Liver (tissue), 9 donors: Measurements from ENCODE around the gene SEMA7A. TPM values are rescaled to one million over a fixed set of nuclear protein-coding genes. Genes with fewer than 3 reads are reported as not detected.

Experiments
- DNase-seq: peaks from one replicate; pipeline ENCODE4 v3.0.0-alpha.2; 2017; ENCODE audit warnings: low spot score
- H3K27ac ChIP-seq, 2 donors: one replicate each; pipeline ENCODE4 v1.7.0; 2013; ENCODE audit warnings: inconsistent platforms in 2 of 2, low read length in 2 of 2, control low read depth in 1 of 2, low read depth in 1 of 2, mild to moderate bottlenecking in 1 of 2
- H3K27me3 ChIP-seq, 4 donors: one replicate each; pipeline versions ENCODE4 v1.6.1 to v1.7.0; 2013; ENCODE audit warnings: low read length in 3 of 4, inconsistent platforms in 1 of 4, mild to moderate bottlenecking in 1 of 4, moderate library complexity in 1 of 4; ENCODE audit not compliant: control insufficient read depth in 4 of 4, insufficient read depth in 4 of 4
- H3K36me3 ChIP-seq, 4 donors: one replicate each; pipeline versions ENCODE4 v1.6.1 to v1.7.0; 2013; ENCODE audit warnings: low read length in 3 of 4, mild to moderate bottlenecking in 3 of 4, low read depth in 1 of 4, moderate library complexity in 1 of 4; ENCODE audit not compliant: control insufficient read depth in 4 of 4, insufficient read depth in 3 of 4
- H3K4me1 ChIP-seq, 4 donors: one replicate each; pipeline versions ENCODE4 v1.6.1 to v1.7.0; 2013; ENCODE audit warnings: low read length in 3 of 4, mild to moderate bottlenecking in 3 of 4, moderate library complexity in 1 of 4; ENCODE audit not compliant: control insufficient read depth in 4 of 4, insufficient read depth in 4 of 4
- H3K4me3 ChIP-seq, 3 donors: one replicate each; pipeline versions ENCODE4 v1.6.1 to v1.7.0; 2013; ENCODE audit warnings: low read length in 3 of 3, control low read depth in 1 of 3, low read depth in 1 of 3, mild to moderate bottlenecking in 1 of 3
- H3K9ac ChIP-seq, 2 donors: one replicate each; pipeline ENCODE4 v1.7.0; 2013; ENCODE audit warnings: low read length in 2 of 2, mild to moderate bottlenecking in 2 of 2, moderate library complexity in 2 of 2, control low read depth in 1 of 2, low read depth in 1 of 2
- H3K9me3 ChIP-seq, 4 donors: one replicate each; pipeline versions ENCODE4 v1.6.1 to v1.7.0; 2013; ENCODE audit warnings: low read length in 3 of 4; ENCODE audit not compliant: control insufficient read depth in 4 of 4
- ATF3 ChIP-seq: IDR thresholded peaks from 2 replicates; pipeline ENCODE4 v1.6.1; 2016; ENCODE audit warnings: antibody characterized with exemption
- CTCF ChIP-seq: fragments of 150-350 bp; IDR thresholded peaks from 2 replicates; pipeline ENCODE4 v1.5.1; 2017; ENCODE audit warnings: improper control_type of control experiment, low read depth, low read length; ENCODE audit not compliant: missing input control
- EGR1 ChIP-seq, 2 donors: IDR thresholded peaks; 2 replicates each; pipeline ENCODE4 v1.6.1; 2016 to 2018; ENCODE audit warnings: antibody characterized with exemption in 2 of 2, low read depth in 2 of 2
- FOXA1 ChIP-seq: IDR thresholded peaks from 2 replicates; pipeline ENCODE4 v1.6.1; 2016; ENCODE audit warnings: antibody characterized with exemption
- FOXA2 ChIP-seq: IDR thresholded peaks from 2 replicates; pipeline ENCODE4 v1.6.1; 2016; ENCODE audit warnings: antibody characterized with exemption
- GABPA ChIP-seq, 2 donors: IDR thresholded peaks in 1 of 2; conservative IDR thresholded peaks in 1 of 2; 2 replicates each; pipeline ENCODE4 v1.6.1; 2016; ENCODE audit warnings: antibody characterized with exemption in 2 of 2, mild to moderate bottlenecking in 1 of 2, moderate library complexity in 1 of 2
- HNF4A ChIP-seq, 2 donors: conservative IDR thresholded peaks; 2 replicates each; pipeline ENCODE4 v1.6.1; 2016; ENCODE audit warnings: antibody characterized with exemption in 2 of 2, mild to moderate bottlenecking in 2 of 2
- HNF4G ChIP-seq: IDR thresholded peaks from 2 replicates; pipeline ENCODE4 v1.6.1; 2016; ENCODE audit warnings: antibody characterized with exemption
- JUND ChIP-seq, 2 donors: IDR thresholded peaks; 2 replicates each; pipeline ENCODE4 v1.6.1; 2016; ENCODE audit warnings: antibody characterized with exemption in 2 of 2
- MAX ChIP-seq: IDR thresholded peaks from 2 replicates; pipeline ENCODE4 v1.6.1; 2016; ENCODE audit warnings: antibody characterized with exemption
- NR2F2 ChIP-seq: IDR thresholded peaks from 2 replicates; pipeline ENCODE4 v1.6.1; 2016; ENCODE audit warnings: antibody characterized with exemption
- RAD21 ChIP-seq, 2 donors: IDR thresholded peaks; 2 replicates each; pipeline ENCODE4 v1.6.1; 2016; ENCODE audit warnings: antibody characterized with exemption in 2 of 2, mild to moderate bottlenecking in 2 of 2
- REST ChIP-seq: IDR thresholded peaks from 2 replicates; pipeline ENCODE4 v1.6.1; 2016; ENCODE audit warnings: antibody characterized with exemption, mild to moderate bottlenecking
- RXRA ChIP-seq, 2 donors: IDR thresholded peaks; 2 replicates each; pipeline ENCODE4 v1.6.1; 2017 to 2018; ENCODE audit warnings: antibody characterized with exemption in 2 of 2, mild to moderate bottlenecking in 1 of 2
- SP1 ChIP-seq: IDR thresholded peaks from 2 replicates; pipeline ENCODE4 v1.6.1; 2018; ENCODE audit warnings: antibody characterized with exemption, mild to moderate bottlenecking
- TAF1 ChIP-seq: conservative IDR thresholded peaks from 2 replicates; pipeline ENCODE4 v1.6.1; 2016; ENCODE audit warnings: antibody characterized with exemption, mild to moderate bottlenecking
- YY1 ChIP-seq: IDR thresholded peaks from 2 replicates; pipeline ENCODE4 v1.6.1; 2016; ENCODE audit warnings: antibody characterized with exemption, mild to moderate bottlenecking
- ZBTB33 ChIP-seq: IDR thresholded peaks from 2 replicates; pipeline ENCODE4 v1.6.1; 2016; ENCODE audit warnings: antibody characterized with exemption
- WGBS: extraction: QIAGEN DNeasy Blood & Tissue Kit; methylation state at CpG from one replicate; pipeline ENCODE4 v1.1.7; 2013; 5-methylcytosine and 5-hydroxymethylcytosine counted together
- polyA plus RNA-seq, 2 donors: library from polyadenylated mRNA; stranded (reverse) in 1 of 2; unstranded in 1 of 2; fragments of 200-250 nt in 1 of 2; fragments of >200 nt in 1 of 2; fragmentation: Nextera tagmentation in 1 of 2; extraction: Ambion mirVana in 1 of 2; gene quantifications; one replicate each; pipeline versions ENCODE4 v1.2.1 to v1.2.3, GENCODE V29; 2013 to 2015
- total RNA-seq, 2 donors: library from RNA; depleted of rRNA; stranded (reverse); fragments of >200 nt; gene quantifications; one replicate each; pipeline ENCODE4 v1.2.3, GENCODE V29; 2014
- donor health status: healthy.
- donor health status: healthy.
- donor health status: healthy.
- donor health status: healthy.
- donor health status: healthy.

The SEMA7A gene
- total and polyA plus RNA-seq, 4 donors, result 0.14 to 18.1 (median 1.4) TPM

GRCh38 chr15:74406517-74406916 lies 27.2 kb downstream of the SEMA7A start:
- 91% methylated on average over 4 of the region's 4 CpGs for WGBS
- Histone ChIP-seq H3K4me3 (no peak overlapping the region), H3K4me1 (peaks cover 0 to 3% (median 0%) of the 10 kb centered on the region in 4 donors), H3K27me3 (no peaks in the 10 kb centered on the region), H3K9me3 (no peaks in the 10 kb centered on the region), H3K36me3 (no peaks in the 10 kb centered on the region), H3K27ac (no peak overlapping the region), H3K9ac (no peak overlapping the region)
- DNase-seq, result no peak
- TF ChIP-seq FOXA1 (no peak), HNF4G (no peak), CTCF (no peak), ATF3 (no peak), NR2F2 (no peak), ZBTB33 (no peak), TAF1 (no peak), FOXA2 (no peak), MAX (no peak), RAD21 (IDR thresholded peaks at IDR 0.05) (no peak), GABPA (IDR thresholded peaks at IDR 0.05 in 1 of 2, conservative IDR thresholded peaks at IDR 0.05 in 1 of 2) (no peak), SP1 (no peak), RXRA (IDR thresholded peaks at IDR 0.05) (no peak), EGR1 (IDR thresholded peaks at IDR 0.05; ENCODE audit: low read depth in 2 of 2) (no peak), REST (no peak), HNF4A (conservative IDR thresholded peaks at IDR 0.05) (no peak), JUND (IDR thresholded peaks at IDR 0.05) (no peak), YY1 (no peak)
